SK-N-SH (cell line): Measurements from ENCODE around the gene MAP3K7. TPM values are rescaled to one million over a fixed set of nuclear protein-coding genes. Genes with fewer than 3 reads are reported as not detected.

Experiments used
- CTCF ChIA-PET: fragments of 300-600, 350-600 bp; formaldehyde crosslinking; extraction: SDS; loops from one replicate; lab custom pipeline; 2021; lab: Yijun Ruan, JAX
- POLR2A ChIA-PET: fragments of 350-600 bp; sonication (Branson Sonifier 250); formaldehyde crosslinking; extraction: SDS; loops from one replicate; lab custom pipeline; 2020; ENCODE audit warnings: antibody characterized with exemption, inconsistent platforms; lab: Yijun Ruan, JAX
- DNase-seq: peaks from one replicate; pipeline ENCODE4 v3.0.0; 2012
- H2AFZ ChIP-seq: fragments of 200-600 bp; sonication (generic); 2 replicates; pipeline ENCODE4 v1.8.1; 2016; ENCODE audit warnings: antibody characterized with exemption, mild to moderate bottlenecking, low read depth
- H3F3A ChIP-seq: fragments of 200-600 bp; sonication (generic); replicated peaks from 2 replicates; pipeline ENCODE3; 2016; ENCODE audit warnings: antibody characterized with exemption, mild to moderate bottlenecking; ENCODE audit not compliant: insufficient read depth
- H3K27ac ChIP-seq, 2 experiments: fragments of 200-500 bp in 1 of 2; fragments of 200-600 bp in 1 of 2; sonication (Bioruptor generic) in 1 of 2; sonication (generic), shearing (Covaris generic) in 1 of 2; 2 replicates each; pipeline versions ENCODE4 v1.5.1 to v1.6.1; 2014 to 2016; ENCODE audit warnings: low read depth in 2 of 2, inconsistent platforms in 1 of 2, low read length in 1 of 2, mild to moderate bottlenecking in 1 of 2, mixed read lengths in 1 of 2
- H3K27me3 ChIP-seq: fragments of 200-600 bp; sonication (generic), shearing (Covaris generic); 2 replicates; pipeline ENCODE4 v1.6.1; 2016; ENCODE audit warnings: mixed run types; ENCODE audit not compliant: insufficient read depth
- H3K36me3 ChIP-seq, 2 experiments: fragments of 200-500 bp in 1 of 2; fragments of 200-600 bp in 1 of 2; sonication (Bioruptor generic) in 1 of 2; sonication (generic) in 1 of 2; replicated peaks in 1 of 2; 2 replicates each; pipeline versions ENCODE3 to v1.5.1; 2014 to 2016; ENCODE audit warnings: low read length in 1 of 2, mild to moderate bottlenecking in 1 of 2; ENCODE audit not compliant: insufficient read depth in 2 of 2, control insufficient read depth in 1 of 2
- H3K4me1 ChIP-seq, 2 experiments: fragments of 200-500 bp in 1 of 2; fragments of 200-600 bp in 1 of 2; sonication (Bioruptor generic) in 1 of 2; sonication (generic), shearing (Covaris generic) in 1 of 2; 2 replicates each; pipeline versions ENCODE4 v1.5.1 to v1.6.1; 2014 to 2016; ENCODE audit warnings: low read depth in 1 of 2, low read length in 1 of 2, mixed run types in 1 of 2; ENCODE audit not compliant: insufficient read depth in 2 of 2, control insufficient read depth in 1 of 2
- H3K4me2 ChIP-seq: fragments of 200-600 bp; sonication (generic), shearing (Covaris generic); 2 replicates; pipeline ENCODE4 v1.6.1; 2017; ENCODE audit warnings: mixed run types
- H3K4me3 ChIP-seq, 2 experiments: fragments of 200-500 bp in 1 of 2; fragments of 200-600 bp in 1 of 2; sonication (Bioruptor generic) in 1 of 2; sonication (generic), shearing (Covaris generic) in 1 of 2; 2 replicates each; pipeline versions ENCODE4 v1.5.1 to v1.8.1; 2014 to 2016; ENCODE audit warnings: low read depth in 2 of 2, inconsistent platforms in 1 of 2, low read length in 1 of 2, mild to moderate bottlenecking in 1 of 2, mixed read lengths in 1 of 2, moderate library complexity in 1 of 2
- H3K79me2 ChIP-seq: fragments of 200-600 bp; sonication (generic); 2 replicates; pipeline ENCODE4 v1.8.1; 2017; ENCODE audit warnings: mild to moderate bottlenecking; ENCODE audit not compliant: insufficient read depth
- H3K9ac ChIP-seq: fragments of 200-600 bp; sonication (generic); 2 replicates; pipeline ENCODE4 v1.6.1; 2017; ENCODE audit warnings: mixed run types
- H3K9me2 ChIP-seq: fragments of 200-600 bp; sonication (generic); 2 replicates; pipeline ENCODE4 v1.6.1; 2017; ENCODE audit warnings: mixed run types
- H3K9me3 ChIP-seq: fragments of 200-600 bp; sonication (generic); 2 replicates; pipeline ENCODE4 v1.6.1; 2017; ENCODE audit warnings: mixed run types, mild to moderate bottlenecking, moderate library complexity
- H4K20me1 ChIP-seq: fragments of 200-600 bp; sonication (generic); 2 replicates; pipeline ENCODE4 v1.6.1; 2017; ENCODE audit warnings: mild to moderate bottlenecking, mixed run types; ENCODE audit not compliant: insufficient read depth
- CHD2 ChIP-seq: fragments of 150-350 bp; IDR thresholded peaks from 2 replicates; pipeline ENCODE4 v1.6.1; 2018; ENCODE audit warnings: low read length; ENCODE audit not compliant: partially characterized antibody
- ELF1 ChIP-seq: IDR thresholded peaks from 2 replicates; pipeline ENCODE4 v1.4.0; 2012
- EP300 ChIP-seq, 2 experiments: IDR thresholded peaks; 2 replicates each; pipeline versions ENCODE4 v1.4.0 to v1.6.1; 2012; ENCODE audit warnings: borderline replicate concordance in 1 of 2, low read depth in 1 of 2, low read length in 1 of 2
- FOSL2 ChIP-seq: IDR thresholded peaks from 2 replicates; pipeline ENCODE4 v1.4.0; 2012; ENCODE audit warnings: low read depth, mild to moderate bottlenecking, moderate library complexity, borderline replicate concordance
- FOXM1 ChIP-seq: IDR thresholded peaks from 2 replicates; pipeline ENCODE4 v1.4.0; 2012; ENCODE audit warnings: low read depth, mild to moderate bottlenecking
- GABPA ChIP-seq: IDR thresholded peaks from 2 replicates; pipeline ENCODE4 v1.4.0; 2012; ENCODE audit warnings: low read depth, mild to moderate bottlenecking
- GATA2 ChIP-seq: sonication (generic); formaldehyde crosslinking; IDR thresholded peaks from 2 replicates; pipeline ENCODE4 v1.5.0; 2020; ENCODE audit warnings: mild to moderate bottlenecking, missing genetic modification reagents
- JUND ChIP-seq: IDR thresholded peaks from 2 replicates; pipeline ENCODE4 v1.4.0; 2012
- MEF2A ChIP-seq: IDR thresholded peaks from 2 replicates; pipeline ENCODE4 v1.4.0; 2012; ENCODE audit warnings: low read depth, borderline replicate concordance
- NFIC ChIP-seq: IDR thresholded peaks from 2 replicates; pipeline ENCODE4 v1.4.0; 2012; ENCODE audit warnings: borderline replicate concordance
- NRF1 ChIP-seq: IDR thresholded peaks from 2 replicates; pipeline ENCODE4 v1.6.1; 2012; ENCODE audit warnings: low read depth, mild to moderate bottlenecking, low read length
- POLR2AphosphoS5 ChIP-seq: IDR thresholded peaks from 2 replicates; pipeline ENCODE4 v1.6.1; 2012; ENCODE audit warnings: low read depth, low read length
- RCOR1 ChIP-seq: fragments of 150-350 bp; IDR thresholded peaks from 2 replicates; pipeline ENCODE4 v1.6.1; 2017; ENCODE audit warnings: antibody characterized with exemption, low read length
- RFX5 ChIP-seq: IDR thresholded peaks from 2 replicates; pipeline ENCODE4 v1.6.1; 2012; ENCODE audit warnings: mild to moderate bottlenecking, improper control_type of control experiment, low read length
- RXRA ChIP-seq: IDR thresholded peaks from 2 replicates; pipeline ENCODE4 v1.4.0; 2012; ENCODE audit warnings: low read depth, mild to moderate bottlenecking, borderline replicate concordance
- SIN3A ChIP-seq: IDR thresholded peaks from 2 replicates; pipeline ENCODE4 v1.6.1; 2012; ENCODE audit warnings: low read depth, mild to moderate bottlenecking, low read length, moderate library complexity, borderline replicate concordance
- TCF12 ChIP-seq: IDR thresholded peaks from 2 replicates; pipeline ENCODE4 v1.4.0; 2012
- TEAD4 ChIP-seq: IDR thresholded peaks from 2 replicates; pipeline ENCODE4 v1.4.0; 2012; ENCODE audit warnings: mild to moderate bottlenecking, borderline replicate concordance; ENCODE audit not compliant: insufficient read depth
- YY1 ChIP-seq: IDR thresholded peaks from 2 replicates; pipeline ENCODE4 v1.4.0; 2012; ENCODE audit warnings: low read depth, mild to moderate bottlenecking
- WGBS: methylation state at CpG from one replicate; pipeline ENCODE4 v1.1.6; 2017; ENCODE audit warnings: low lambda C conversion rate; 5-methylcytosine and 5-hydroxymethylcytosine counted together
- polyA plus RNA-seq, 3 experiments: library from polyadenylated mRNA; depleted of rRNA; stranded (reverse); fragments of >200 nt; gene quantifications; 2 replicates each; pipeline ENCODE4 v1.2.3, GENCODE V29; 2012
- TF ChIP-seq, protein P1 (sequence below): IDR thresholded peaks from 2 replicates; pipeline ENCODE4; 2012
- TF ChIP-seq, protein P2 (sequence below): IDR thresholded peaks from 2 replicates; pipeline ENCODE4 v1.4.0; 2012; ENCODE audit warnings: low read depth, borderline replicate concordance
- TF ChIP-seq, protein P3 (sequence below): IDR thresholded peaks from 2 replicates; pipeline ENCODE4 v1.6.1; 2012; ENCODE audit warnings: mild to moderate bottlenecking, low read depth, low read length, moderate library complexity
- TF ChIP-seq, protein P4 (sequence below): fragments of 150-350 bp; IDR thresholded peaks from 2 replicates; pipeline ENCODE4 v1.6.1; 2017; ENCODE audit warnings: antibody characterized with exemption, low read length, low read depth, borderline replicate concordance
- TF ChIP-seq, protein P5 (sequence below): fragments of 200-600 bp; sonication (generic); IDR thresholded peaks from 2 replicates; pipeline ENCODE4 v1.6.1; 2017; ENCODE audit warnings: antibody characterized with exemption, mild to moderate bottlenecking, moderate library complexity

MAP3K7 gene
- polyA plus RNA-seq, 1 of the 3 experiments (the other 2 are of a cell fraction): 21.1 TPM

DNA sequence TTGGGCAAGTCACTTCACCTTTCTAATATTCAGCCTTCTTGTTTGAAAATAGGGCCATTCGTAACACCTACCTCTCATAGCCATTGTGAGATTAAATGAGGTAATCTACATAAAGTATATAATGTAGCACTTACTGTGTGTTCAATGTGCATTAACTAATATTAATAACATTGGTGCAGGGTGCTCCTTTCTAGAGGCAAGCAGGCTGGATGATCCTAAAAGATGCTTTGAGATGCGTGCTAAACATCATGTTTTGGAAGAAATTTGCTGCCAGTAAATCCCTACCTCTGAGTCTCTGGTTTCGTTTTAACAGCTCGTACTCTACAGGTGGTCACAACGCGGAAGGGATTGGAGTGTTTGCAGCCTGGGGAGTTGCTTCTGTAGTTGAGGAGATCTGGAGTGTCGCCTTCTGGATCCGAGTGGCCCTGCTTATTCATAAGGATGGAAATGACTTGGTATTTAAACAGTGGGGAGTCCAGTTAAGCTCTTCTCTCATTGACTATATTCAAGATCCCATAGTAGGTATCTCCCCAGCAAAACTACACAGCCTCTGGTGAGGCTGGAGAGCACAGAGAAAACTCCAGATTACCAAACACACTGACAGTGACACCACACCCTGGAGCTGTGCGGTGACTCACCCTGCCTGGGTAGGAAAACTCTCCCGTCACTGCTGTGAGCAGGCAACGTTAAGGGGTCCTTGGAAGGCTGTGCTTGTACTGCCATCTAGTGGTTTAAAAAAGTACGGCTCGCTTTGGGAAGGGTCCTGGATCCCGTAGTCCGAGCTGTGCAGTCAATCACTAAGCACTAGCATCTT, 107.9 kb downstream of the MAP3K7 start:
- H3K79me2 ChIP-seq: no peaks in the 10 kb centered on the region
- H3K9ac ChIP-seq: no peak overlapping the region
- 52% methylated on average over 12 of the region's 15 CpGs for WGBS
- H2AFZ ChIP-seq: 0 out of 2 replicates have a peak overlapping the region, but pooled peaks have one; percentile 31
- CTCF ChIA-PET: interaction anchor here (0.6 to 9.1 kb wide), 78 partner anchors 9 to 1107 kb away, joined by 3 to 169 read pairs (median 4); partner anchors contain the start of gene BACH2
- POLR2A ChIA-PET: no interaction called here
- H3K36me3 ChIP-seq: no peaks in the 10 kb centered on the region
- no peak overlapping the region for H3K4me3 ChIP-seq
- H4K20me1 ChIP-seq: no peaks in the 10 kb centered on the region
- H3K4me1 ChIP-seq: peaks cover 5 to 7% of the 10 kb centered on the region in 2 experiments; a peak in 3 of 4 replicates
- peak; percentile 79 for DNase-seq
- H3F3A ChIP-seq: no peaks in the 10 kb centered on the region
- H3K9me3 ChIP-seq: no peaks in the 10 kb centered on the region
- H3K27me3 ChIP-seq: no peaks in the 10 kb centered on the region
- no peak overlapping the region for H3K27ac ChIP-seq
- no peak overlapping the region for H3K4me2 ChIP-seq
- H3K9me2 ChIP-seq: no peaks in the 10 kb centered on the region
- TF ChIP-seq JUND (peak; percentile 75), ELF1 (no peak), FOXM1 (no peak), SIN3A (no peak; the same call in 1 of the 2 replicates), RXRA (no peak), TCF12 (peak; percentile 36; the same call in 1 of the 2 replicates), NRF1 (no peak; the same call in 1 of the 2 replicates), EP300 (IDR thresholded peaks at IDR 0.05; ENCODE audit: borderline replicate concordance in 1 of 2, low read depth in 1 of 2, low read length in 1 of 2) (no peak), FOSL2 (peak; percentile 89), MEF2A (no peak), GABPA (no peak), NFIC (no peak), GATA2 (CRISPR knock-in tag) (no peak), CHD2 (no peak), RCOR1 (no peak), POLR2AphosphoS5 (no peak), YY1 (no peak), RFX5 (0 out of 2 replicates have a peak, but pooled peaks have one; percentile 31), TEAD4 (no peak)
- TF ChIP-seq, protein P1, sequence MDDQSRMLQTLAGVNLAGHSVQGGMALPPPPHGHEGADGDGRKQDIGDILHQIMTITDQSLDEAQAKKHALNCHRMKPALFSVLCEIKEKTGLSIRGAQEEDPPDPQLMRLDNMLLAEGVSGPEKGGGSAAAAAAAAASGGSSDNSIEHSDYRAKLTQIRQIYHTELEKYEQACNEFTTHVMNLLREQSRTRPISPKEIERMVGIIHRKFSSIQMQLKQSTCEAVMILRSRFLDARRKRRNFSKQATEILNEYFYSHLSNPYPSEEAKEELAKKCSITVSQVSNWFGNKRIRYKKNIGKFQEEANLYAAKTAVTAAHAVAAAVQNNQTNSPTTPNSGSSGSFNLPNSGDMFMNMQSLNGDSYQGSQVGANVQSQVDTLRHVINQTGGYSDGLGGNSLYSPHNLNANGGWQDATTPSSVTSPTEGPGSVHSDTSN: peak; percentile 4; the same call in 1 of the 2 replicates
- TF ChIP-seq, protein P2, sequence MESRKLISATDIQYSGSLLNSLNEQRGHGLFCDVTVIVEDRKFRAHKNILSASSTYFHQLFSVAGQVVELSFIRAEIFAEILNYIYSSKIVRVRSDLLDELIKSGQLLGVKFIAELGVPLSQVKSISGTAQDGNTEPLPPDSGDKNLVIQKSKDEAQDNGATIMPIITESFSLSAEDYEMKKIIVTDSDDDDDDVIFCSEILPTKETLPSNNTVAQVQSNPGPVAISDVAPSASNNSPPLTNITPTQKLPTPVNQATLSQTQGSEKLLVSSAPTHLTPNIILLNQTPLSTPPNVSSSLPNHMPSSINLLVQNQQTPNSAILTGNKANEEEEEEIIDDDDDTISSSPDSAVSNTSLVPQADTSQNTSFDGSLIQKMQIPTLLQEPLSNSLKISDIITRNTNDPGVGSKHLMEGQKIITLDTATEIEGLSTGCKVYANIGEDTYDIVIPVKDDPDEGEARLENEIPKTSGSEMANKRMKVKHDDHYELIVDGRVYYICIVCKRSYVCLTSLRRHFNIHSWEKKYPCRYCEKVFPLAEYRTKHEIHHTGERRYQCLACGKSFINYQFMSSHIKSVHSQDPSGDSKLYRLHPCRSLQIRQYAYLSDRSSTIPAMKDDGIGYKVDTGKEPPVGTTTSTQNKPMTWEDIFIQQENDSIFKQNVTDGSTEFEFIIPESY: no peak
- TF ChIP-seq, protein P3, sequence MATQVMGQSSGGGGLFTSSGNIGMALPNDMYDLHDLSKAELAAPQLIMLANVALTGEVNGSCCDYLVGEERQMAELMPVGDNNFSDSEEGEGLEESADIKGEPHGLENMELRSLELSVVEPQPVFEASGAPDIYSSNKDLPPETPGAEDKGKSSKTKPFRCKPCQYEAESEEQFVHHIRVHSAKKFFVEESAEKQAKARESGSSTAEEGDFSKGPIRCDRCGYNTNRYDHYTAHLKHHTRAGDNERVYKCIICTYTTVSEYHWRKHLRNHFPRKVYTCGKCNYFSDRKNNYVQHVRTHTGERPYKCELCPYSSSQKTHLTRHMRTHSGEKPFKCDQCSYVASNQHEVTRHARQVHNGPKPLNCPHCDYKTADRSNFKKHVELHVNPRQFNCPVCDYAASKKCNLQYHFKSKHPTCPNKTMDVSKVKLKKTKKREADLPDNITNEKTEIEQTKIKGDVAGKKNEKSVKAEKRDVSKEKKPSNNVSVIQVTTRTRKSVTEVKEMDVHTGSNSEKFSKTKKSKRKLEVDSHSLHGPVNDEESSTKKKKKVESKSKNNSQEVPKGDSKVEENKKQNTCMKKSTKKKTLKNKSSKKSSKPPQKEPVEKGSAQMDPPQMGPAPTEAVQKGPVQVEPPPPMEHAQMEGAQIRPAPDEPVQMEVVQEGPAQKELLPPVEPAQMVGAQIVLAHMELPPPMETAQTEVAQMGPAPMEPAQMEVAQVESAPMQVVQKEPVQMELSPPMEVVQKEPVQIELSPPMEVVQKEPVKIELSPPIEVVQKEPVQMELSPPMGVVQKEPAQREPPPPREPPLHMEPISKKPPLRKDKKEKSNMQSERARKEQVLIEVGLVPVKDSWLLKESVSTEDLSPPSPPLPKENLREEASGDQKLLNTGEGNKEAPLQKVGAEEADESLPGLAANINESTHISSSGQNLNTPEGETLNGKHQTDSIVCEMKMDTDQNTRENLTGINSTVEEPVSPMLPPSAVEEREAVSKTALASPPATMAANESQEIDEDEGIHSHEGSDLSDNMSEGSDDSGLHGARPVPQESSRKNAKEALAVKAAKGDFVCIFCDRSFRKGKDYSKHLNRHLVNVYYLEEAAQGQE: no peak
- TF ChIP-seq, protein P4, sequence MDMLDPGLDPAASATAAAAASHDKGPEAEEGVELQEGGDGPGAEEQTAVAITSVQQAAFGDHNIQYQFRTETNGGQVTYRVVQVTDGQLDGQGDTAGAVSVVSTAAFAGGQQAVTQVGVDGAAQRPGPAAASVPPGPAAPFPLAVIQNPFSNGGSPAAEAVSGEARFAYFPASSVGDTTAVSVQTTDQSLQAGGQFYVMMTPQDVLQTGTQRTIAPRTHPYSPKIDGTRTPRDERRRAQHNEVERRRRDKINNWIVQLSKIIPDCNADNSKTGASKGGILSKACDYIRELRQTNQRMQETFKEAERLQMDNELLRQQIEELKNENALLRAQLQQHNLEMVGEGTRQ: no peak
- TF ChIP-seq, protein P5, sequence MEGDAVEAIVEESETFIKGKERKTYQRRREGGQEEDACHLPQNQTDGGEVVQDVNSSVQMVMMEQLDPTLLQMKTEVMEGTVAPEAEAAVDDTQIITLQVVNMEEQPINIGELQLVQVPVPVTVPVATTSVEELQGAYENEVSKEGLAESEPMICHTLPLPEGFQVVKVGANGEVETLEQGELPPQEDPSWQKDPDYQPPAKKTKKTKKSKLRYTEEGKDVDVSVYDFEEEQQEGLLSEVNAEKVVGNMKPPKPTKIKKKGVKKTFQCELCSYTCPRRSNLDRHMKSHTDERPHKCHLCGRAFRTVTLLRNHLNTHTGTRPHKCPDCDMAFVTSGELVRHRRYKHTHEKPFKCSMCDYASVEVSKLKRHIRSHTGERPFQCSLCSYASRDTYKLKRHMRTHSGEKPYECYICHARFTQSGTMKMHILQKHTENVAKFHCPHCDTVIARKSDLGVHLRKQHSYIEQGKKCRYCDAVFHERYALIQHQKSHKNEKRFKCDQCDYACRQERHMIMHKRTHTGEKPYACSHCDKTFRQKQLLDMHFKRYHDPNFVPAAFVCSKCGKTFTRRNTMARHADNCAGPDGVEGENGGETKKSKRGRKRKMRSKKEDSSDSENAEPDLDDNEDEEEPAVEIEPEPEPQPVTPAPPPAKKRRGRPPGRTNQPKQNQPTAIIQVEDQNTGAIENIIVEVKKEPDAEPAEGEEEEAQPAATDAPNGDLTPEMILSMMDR: peak; percentile 89
